Keratinocyte (primary cell): ENCODE measurements around the gene CDKN1B. TPM values are rescaled to one million over a fixed set of nuclear protein-coding genes. Genes with fewer than 3 reads are reported as not detected.
A peak's percentile ranks its signal among the peaks of the same experiment; 100 is the strongest.

ENCODE experiments used
- DNase-seq: peaks from one replicate; pipeline ENCODE4 v3.0.0-alpha.2; 2011; ENCODE audit warnings: low read depth, missing footprints, low spot score
- FAIRE-seq: peaks from 2 replicates; lab custom pipeline; 2011; peaks lifted over from hg19 to GRCh38; lab: Jason Lieb, UNC
- H2AFZ ChIP-seq: 2 replicates; pipeline ENCODE4 v1.6.0; 2012; ENCODE audit warnings: low read length, control low read depth, inconsistent platforms; ENCODE audit not compliant: control insufficient read depth
- H3K27ac ChIP-seq: 2 replicates; pipeline ENCODE4 v1.5.1; 2011; ENCODE audit warnings: low read length; ENCODE audit not compliant: control insufficient read depth, insufficient read depth
- H3K27me3 ChIP-seq: 3 replicates; pipeline ENCODE4 v1.6.0; 2011; ENCODE audit warnings: low read length; ENCODE audit not compliant: control insufficient read depth, insufficient read depth; ENCODE audit errors: extremely low read depth
- H3K36me3 ChIP-seq, 2 experiments: 2 replicates in 1 of 2; 3 replicates in 1 of 2; pipeline ENCODE4 v1.5.1; 2011; ENCODE audit warnings: low read length in 2 of 2, mild to moderate bottlenecking in 1 of 2; ENCODE audit not compliant: control insufficient read depth in 2 of 2, insufficient read depth in 2 of 2; ENCODE audit errors: extremely low read depth in 1 of 2
- H3K4me1 ChIP-seq: 3 replicates; pipeline ENCODE4 v1.5.1; 2011; ENCODE audit warnings: low read length; ENCODE audit not compliant: control insufficient read depth, insufficient read depth; ENCODE audit errors: extremely low read depth
- H3K4me2 ChIP-seq: 3 replicates; pipeline ENCODE4 v1.6.0; 2011; ENCODE audit warnings: low read depth, low read length; ENCODE audit not compliant: control insufficient read depth, insufficient read depth; ENCODE audit errors: extremely low read depth
- H3K4me3 ChIP-seq, 3 experiments: fragments of 200-600 bp in 1 of 3; sonication (generic) in 1 of 3; 2 replicates in 2 of 3; 3 replicates in 1 of 3; pipeline ENCODE4 v1.5.1; 2011 to 2016; ENCODE audit warnings: low read length in 3 of 3, mild to moderate bottlenecking in 3 of 3, control low read depth in 2 of 3, inconsistent platforms in 1 of 3, low read depth in 1 of 3, mixed read lengths in 1 of 3, mixed run types in 1 of 3, moderate library complexity in 1 of 3; ENCODE audit not compliant: control insufficient read depth in 2 of 3, insufficient read depth in 2 of 3; ENCODE audit errors: extremely low read depth in 1 of 3
- H3K79me2 ChIP-seq: 2 replicates; pipeline ENCODE4 v1.6.0; 2012; ENCODE audit warnings: low read length; ENCODE audit not compliant: control insufficient read depth, insufficient read depth
- H3K9ac ChIP-seq: 3 replicates; pipeline ENCODE4 v1.6.0; 2011; ENCODE audit warnings: low read length; ENCODE audit not compliant: control insufficient read depth, insufficient read depth; ENCODE audit errors: extremely low read depth
- H3K9me1 ChIP-seq: 3 replicates; pipeline ENCODE4 v1.6.0; 2011; ENCODE audit warnings: low read length; ENCODE audit not compliant: control insufficient read depth, insufficient read depth; ENCODE audit errors: extremely low read depth
- H3K9me3 ChIP-seq: 2 replicates; pipeline ENCODE4 v1.5.1; 2012; ENCODE audit warnings: low read depth, low read length; ENCODE audit not compliant: control insufficient read depth
- H4K20me1 ChIP-seq: 3 replicates; pipeline ENCODE4 v1.6.0; 2011; ENCODE audit warnings: low read length; ENCODE audit not compliant: control insufficient read depth, insufficient read depth; ENCODE audit errors: extremely low read depth
- EZH2 ChIP-seq: IDR thresholded peaks from one replicate; pipeline ENCODE4 v1.6.1; 2012; ENCODE audit warnings: inconsistent platforms, mild to moderate bottlenecking, low read length, moderate library complexity
- dilution Hi-C: fragments of 300-500 bp; cut with MboI; formaldehyde crosslinking; loops from one replicate; pipeline ENCODE4 v1.7.0; 2020; ENCODE audit warnings: low sequenced_read_pairs; ENCODE audit not compliant: extremely low pct_ligation_motif_present
- polyA plus RNA-seq, 5 experiments: library from polyadenylated mRNA; depleted of rRNA in 3 of 5; stranded (reverse) in 3 of 5; stranded (forward) in 1 of 5; unstranded in 1 of 5; fragments of >200 nt; gene quantifications; 1 replicate in 1 of 5; 2 replicates in 3 of 5; 3 replicates in 1 of 5; pipeline versions ENCODE4 v1.2.1 to v1.2.3, GENCODE V29; 2011 to 2012; ENCODE audit warnings: missing spikeins in 2 of 5, low read depth in 1 of 5, low replicate concordance in 1 of 5
- TF ChIP-seq, protein P1 (sequence below), 3 experiments: IDR thresholded peaks in 1 of 3; conservative IDR thresholded peaks in 1 of 3; optimal IDR thresholded peaks in 1 of 3; 2 replicates in 2 of 3; 3 replicates in 1 of 3; pipeline versions ENCODE3 to v1.5.1; 2011; ENCODE audit warnings: low read length in 3 of 3, mild to moderate bottlenecking in 3 of 3, moderate library complexity in 2 of 3, control low read depth in 1 of 3, inconsistent platforms in 1 of 3; ENCODE audit not compliant: insufficient read depth in 2 of 3; ENCODE audit errors: extremely low read depth in 1 of 3

CDKN1B gene
- polyA plus RNA-seq, 1 donor (not counting 4 experiments of a cell fraction or from before 2014, with no cell fraction given), result 5.1 TPM

DNA sequence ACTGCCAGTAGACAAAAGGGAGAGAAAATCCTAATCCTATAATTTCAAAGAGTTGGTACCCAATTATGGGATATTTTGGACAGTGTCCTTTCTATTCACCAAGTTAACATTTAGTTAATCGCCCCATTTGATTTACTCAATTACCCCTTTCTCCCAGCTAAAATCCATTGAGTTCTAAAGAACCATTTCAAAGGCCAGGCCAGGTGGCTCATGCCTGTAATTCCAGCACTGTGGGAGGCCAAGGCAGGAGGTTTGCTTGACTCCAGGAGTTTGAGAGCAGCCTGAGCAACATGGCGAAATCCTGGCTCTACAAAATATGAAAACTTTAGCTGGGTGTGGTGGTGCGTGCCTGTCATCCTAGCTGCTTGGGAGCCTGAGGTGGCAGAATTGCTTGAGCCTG, 15.7 kb upstream of the CDKN1B start:
- no peaks in the 10 kb centered on the region for H3K79me2 ChIP-seq
- no peak for FAIRE-seq
- H3K36me3 ChIP-seq, result no peaks in the 10 kb centered on the region
- H3K4me1 ChIP-seq, result peaks cover 6% of the 10 kb centered on the region
- dilution Hi-C loops, result no loop called here
- H3K4me2 ChIP-seq, result no peak overlapping the region
- H3K9me3 ChIP-seq, result no peaks in the 10 kb centered on the region
- no peak overlapping the region for H2AFZ ChIP-seq
- H3K9ac ChIP-seq, result no peak overlapping the region
- no peak overlapping the region for H3K27ac ChIP-seq
- H3K4me3 ChIP-seq, result no peak overlapping the region
- no peaks in the 10 kb centered on the region for H3K27me3 ChIP-seq
- no peaks in the 10 kb centered on the region for H3K9me1 ChIP-seq
- TF ChIP-seq, protein P1, sequence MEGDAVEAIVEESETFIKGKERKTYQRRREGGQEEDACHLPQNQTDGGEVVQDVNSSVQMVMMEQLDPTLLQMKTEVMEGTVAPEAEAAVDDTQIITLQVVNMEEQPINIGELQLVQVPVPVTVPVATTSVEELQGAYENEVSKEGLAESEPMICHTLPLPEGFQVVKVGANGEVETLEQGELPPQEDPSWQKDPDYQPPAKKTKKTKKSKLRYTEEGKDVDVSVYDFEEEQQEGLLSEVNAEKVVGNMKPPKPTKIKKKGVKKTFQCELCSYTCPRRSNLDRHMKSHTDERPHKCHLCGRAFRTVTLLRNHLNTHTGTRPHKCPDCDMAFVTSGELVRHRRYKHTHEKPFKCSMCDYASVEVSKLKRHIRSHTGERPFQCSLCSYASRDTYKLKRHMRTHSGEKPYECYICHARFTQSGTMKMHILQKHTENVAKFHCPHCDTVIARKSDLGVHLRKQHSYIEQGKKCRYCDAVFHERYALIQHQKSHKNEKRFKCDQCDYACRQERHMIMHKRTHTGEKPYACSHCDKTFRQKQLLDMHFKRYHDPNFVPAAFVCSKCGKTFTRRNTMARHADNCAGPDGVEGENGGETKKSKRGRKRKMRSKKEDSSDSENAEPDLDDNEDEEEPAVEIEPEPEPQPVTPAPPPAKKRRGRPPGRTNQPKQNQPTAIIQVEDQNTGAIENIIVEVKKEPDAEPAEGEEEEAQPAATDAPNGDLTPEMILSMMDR (optimal IDR thresholded peaks at IDR 0.05 in 1 of 3, IDR thresholded peaks at IDR 0.05 in 1 of 3, conservative IDR thresholded peaks at IDR 0.05 in 1 of 3; ENCODE audit: extremely low read depth in 1 of 3, insufficient read depth in 2 of 3, low read length in 3 of 3), result no peak
- no peaks in the 10 kb centered on the region for H4K20me1 ChIP-seq
- DNase-seq, result no peak

DNA sequence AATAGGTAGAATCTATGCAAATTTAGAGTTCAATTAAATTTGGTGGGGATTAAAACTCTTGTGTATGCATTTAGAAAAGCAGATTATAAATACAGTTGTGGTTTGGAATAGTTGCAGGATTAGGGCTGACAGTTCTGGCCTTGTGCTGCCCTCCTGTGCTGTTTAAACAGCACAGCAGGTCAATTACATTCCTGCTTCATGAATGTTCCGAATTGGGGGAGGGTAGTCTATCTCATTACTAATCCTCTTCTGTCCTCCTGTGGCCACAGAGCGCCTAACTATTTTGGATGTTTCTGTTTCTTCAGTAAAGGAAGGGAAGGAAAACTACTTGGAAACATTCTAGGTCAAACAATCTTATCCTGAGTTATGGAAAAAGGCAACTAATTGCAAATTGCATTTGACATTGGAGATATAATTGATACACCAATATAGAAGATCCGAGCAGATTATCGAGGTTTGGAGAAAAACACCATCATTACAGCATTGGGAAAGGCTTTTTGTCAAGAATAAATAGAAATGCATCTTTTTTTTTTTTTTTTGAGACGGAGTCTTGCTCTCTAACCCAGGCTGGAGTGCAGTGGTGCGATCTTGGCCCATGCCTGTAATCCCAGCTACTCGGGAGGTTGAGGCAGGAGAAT, 12.5 kb upstream of the CDKN1B start:
- Histone ChIP-seq H3K4me1 (no peaks in the 10 kb centered on the region), H4K20me1 (no peaks in the 10 kb centered on the region), H3K79me2 (no peaks in the 10 kb centered on the region), H3K27ac (no peak overlapping the region), H2AFZ (no peak overlapping the region), H3K4me3 (no peak overlapping the region), H3K9ac (no peak overlapping the region), H3K9me1 (no peaks in the 10 kb centered on the region), H3K36me3 (no peaks in the 10 kb centered on the region), H3K27me3 (no peaks in the 10 kb centered on the region), H3K4me2 (no peak overlapping the region), H3K9me3 (no peaks in the 10 kb centered on the region)
- dilution Hi-C loops, result no loop called here
- DNase-seq, result peak; percentile 69
- peak; percentile 93 for FAIRE-seq
- TF ChIP-seq, protein P1 (optimal IDR thresholded peaks at IDR 0.05 in 1 of 3, IDR thresholded peaks at IDR 0.05 in 1 of 3, conservative IDR thresholded peaks at IDR 0.05 in 1 of 3; ENCODE audit: extremely low read depth in 1 of 3, insufficient read depth in 2 of 3, low read length in 3 of 3), result peak; percentile 88 to 99 (median 98)
- TF ChIP-seq EZH2, result no peak
